Measurements from ENCODE around the gene ETV5. TPM values are rescaled to one million over a fixed set of nuclear protein-coding genes. Genes with fewer than 3 reads are reported as not detected.

The ETV5 gene
- total RNA-seq, 1 donor from 2014 or later = 40.6 TPM

DNA sequence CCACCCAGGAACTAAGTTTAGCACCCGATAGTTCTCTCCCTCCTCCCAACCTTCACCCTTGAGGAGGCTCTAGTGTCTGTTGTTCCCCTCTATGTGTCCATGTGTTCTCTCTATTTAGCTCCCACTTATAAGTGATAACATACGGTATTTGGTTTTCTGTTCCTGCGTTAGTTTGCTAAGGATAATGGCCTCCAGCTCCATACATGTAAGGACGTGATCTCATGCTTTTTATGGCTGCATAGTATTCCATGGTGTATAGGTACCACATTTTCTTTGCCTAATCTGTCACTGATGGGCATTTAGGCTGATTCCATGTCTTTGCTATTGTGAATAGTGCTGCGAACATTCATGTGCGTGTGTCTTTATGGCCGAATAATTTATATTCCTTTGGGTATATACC lies 104.2 kb downstream of the ETV5 start:
- Mint-ChIP-seq H3K36me3 (ENCODE audit: low read depth, unreplicated experiment) (no peaks in the 10 kb centered on the region), H3K27me3 (ENCODE audit: unreplicated experiment) (no peaks in the 10 kb centered on the region), H3K27ac (ENCODE audit: unreplicated experiment) (no peak overlapping the region), H3K4me3 (ENCODE audit: unreplicated experiment) (no peak overlapping the region), H3K4me1 (ENCODE audit: unreplicated experiment) (no peaks in the 10 kb centered on the region), H3K9me3 (ENCODE audit: unreplicated experiment) (no peaks in the 10 kb centered on the region)
- TF ChIP-seq CTCF (IDR thresholded peaks at IDR 0.05; ENCODE audit: unreplicated experiment) = no peak
- DNase-seq (ENCODE audit: low spot score) = no peak

- H3K27ac Mint-ChIP-seq (ENCODE audit: unreplicated experiment) = no peak overlapping the region
- H3K36me3 Mint-ChIP-seq (ENCODE audit: low read depth, unreplicated experiment) = no peaks in the 10 kb centered on the region
- H3K4me3 Mint-ChIP-seq (ENCODE audit: unreplicated experiment) = no peak overlapping the region
- DNase-seq (ENCODE audit: low spot score) = no peak
- no peaks in the 10 kb centered on the region for H3K27me3 Mint-ChIP-seq (ENCODE audit: unreplicated experiment)
- no peaks in the 10 kb centered on the region for H3K4me1 Mint-ChIP-seq (ENCODE audit: unreplicated experiment)
- H3K9me3 Mint-ChIP-seq (ENCODE audit: unreplicated experiment) = no peaks in the 10 kb centered on the region
- TF ChIP-seq CTCF (IDR thresholded peaks at IDR 0.05; ENCODE audit: unreplicated experiment) = no peak
Observed at GRCh38 chr3:186004209-186004608, 104.7 kb downstream of the ETV5 start.

- TF ChIP-seq CTCF (IDR thresholded peaks at IDR 0.05; ENCODE audit: unreplicated experiment) = no peak
- Mint-ChIP-seq H3K27ac (ENCODE audit: unreplicated experiment) (no peak overlapping the region), H3K27me3 (ENCODE audit: unreplicated experiment) (no peaks in the 10 kb centered on the region), H3K4me3 (ENCODE audit: unreplicated experiment) (no peak overlapping the region), H3K36me3 (ENCODE audit: low read depth, unreplicated experiment) (no peaks in the 10 kb centered on the region), H3K9me3 (ENCODE audit: unreplicated experiment) (no peaks in the 10 kb centered on the region), H3K4me1 (ENCODE audit: unreplicated experiment) (no peaks in the 10 kb centered on the region)
- DNase-seq (ENCODE audit: low spot score) = no peak
Observed at GRCh38 chr3:186003610-186004009, 105.3 kb downstream of the ETV5 start.

- Mint-ChIP-seq H3K27me3 (ENCODE audit: unreplicated experiment) (no peaks in the 10 kb centered on the region), H3K4me1 (ENCODE audit: unreplicated experiment) (no peaks in the 10 kb centered on the region), H3K27ac (ENCODE audit: unreplicated experiment) (no peak overlapping the region), H3K36me3 (ENCODE audit: low read depth, unreplicated experiment) (no peaks in the 10 kb centered on the region), H3K9me3 (ENCODE audit: unreplicated experiment) (no peaks in the 10 kb centered on the region), H3K4me3 (ENCODE audit: unreplicated experiment) (no peak overlapping the region)
- no peak for TF ChIP-seq CTCF (IDR thresholded peaks at IDR 0.05; ENCODE audit: unreplicated experiment)
- DNase-seq (ENCODE audit: low spot score) = no peak
Observed at GRCh38 chr3:186002884-186003472, 105.9 kb downstream of the ETV5 start.

- Mint-ChIP-seq H3K9me3 (ENCODE audit: unreplicated experiment) (no peaks in the 10 kb centered on the region), H3K4me3 (ENCODE audit: unreplicated experiment) (no peak overlapping the region), H3K36me3 (ENCODE audit: low read depth, unreplicated experiment) (no peaks in the 10 kb centered on the region), H3K4me1 (ENCODE audit: unreplicated experiment) (no peaks in the 10 kb centered on the region), H3K27me3 (ENCODE audit: unreplicated experiment) (no peaks in the 10 kb centered on the region), H3K27ac (ENCODE audit: unreplicated experiment) (no peak overlapping the region)
- no peak for TF ChIP-seq CTCF (IDR thresholded peaks at IDR 0.05; ENCODE audit: unreplicated experiment)
- no peak for DNase-seq (ENCODE audit: low spot score)
Observed at GRCh38 chr3:186001842-186002241, 107.0 kb downstream of the ETV5 start.
